HG03565 (cell line): ENCODE measurements around the gene ZDHHC3.

Experiments
- ATAC-seq: cut with Tn5 transposase; IDR thresholded peaks from one replicate; pipeline ENCODE4 v1.9.1; 2021; ENCODE audit warnings: mild to moderate bottlenecking, moderate library complexity; ENCODE audit not compliant: unreplicated experiment

ZDHHC3 gene

GRCh38 chr3:44930911-44931310, 45.1 kb downstream of the ZDHHC3 start:
- ATAC-seq = no peak

GRCh38 chr3:44929782-44930181, 46.2 kb downstream of the ZDHHC3 start:
- ATAC-seq = no peak

GRCh38 chr3:44927371-44927770, 48.6 kb downstream of the ZDHHC3 start:
- no peak for ATAC-seq

GRCh38 chr3:44926921-44927320, 49.1 kb downstream of the ZDHHC3 start:
- ATAC-seq = no peak

GRCh38 chr3:44926172-44926571, 49.8 kb downstream of the ZDHHC3 start:
- no peak for ATAC-seq

GRCh38 chr3:44924457-44925084, 51.4 kb downstream of the ZDHHC3 start:
- ATAC-seq = no peak

GRCh38 chr3:44923632-44924456, 52.1 kb downstream of the ZDHHC3 start:
- no peak for ATAC-seq

- ATAC-seq = no peak
These were observed 55.9 kb downstream of the ZDHHC3 start for GRCh38 chr3:44920081-44920480.

- no peak for ATAC-seq
These were observed 57.4 kb downstream of the ZDHHC3 start for GRCh38 chr3:44918581-44918980.

- no peak for ATAC-seq
These were observed 57.9 kb downstream of the ZDHHC3 start for GRCh38 chr3:44918087-44918486.

- no peak for ATAC-seq
These were observed 60.1 kb downstream of the ZDHHC3 start for GRCh38 chr3:44915702-44916438.

- ATAC-seq = no peak
These were observed 61.0 kb downstream of the ZDHHC3 start for GRCh38 chr3:44914936-44915335.

GRCh38 chr3:44913868-44914468, 62.0 kb downstream of the ZDHHC3 start:
- no peak for ATAC-seq

GRCh38 chr3:44910693-44911092, 65.3 kb downstream of the ZDHHC3 start:
- ATAC-seq = no peak

- no peak for ATAC-seq
These were observed 66.9 kb downstream of the ZDHHC3 start for GRCh38 chr3:44909063-44909462.

- no peak for ATAC-seq
These were observed 68.4 kb downstream of the ZDHHC3 start for GRCh38 chr3:44907612-44908011.

GRCh38 chr3:44906997-44907396, 69.0 kb downstream of the ZDHHC3 start:
- ATAC-seq = no peak

- no peak for ATAC-seq
These were observed 70.4 kb downstream of the ZDHHC3 start for GRCh38 chr3:44905446-44906157.

- ATAC-seq = no peak
These were observed 72.2 kb downstream of the ZDHHC3 start for GRCh38 chr3:44903751-44904150.

GRCh38 chr3:44903314-44903713, 72.7 kb downstream of the ZDHHC3 start:
- ATAC-seq = no peak

- ATAC-seq = no peak
These were observed 73.3 kb downstream of the ZDHHC3 start for GRCh38 chr3:44902628-44903027.
